ENCODE data around the gene ENO1. TPM values are rescaled to one million over a fixed set of nuclear protein-coding genes. Genes with fewer than 3 reads are reported as not detected.
A peak's percentile ranks its signal among the peaks of the same experiment; 100 is the strongest.

ENO1 gene
- total RNA-seq, 1 experiment from 2014 or later, result 2,334 TPM

DNA sequence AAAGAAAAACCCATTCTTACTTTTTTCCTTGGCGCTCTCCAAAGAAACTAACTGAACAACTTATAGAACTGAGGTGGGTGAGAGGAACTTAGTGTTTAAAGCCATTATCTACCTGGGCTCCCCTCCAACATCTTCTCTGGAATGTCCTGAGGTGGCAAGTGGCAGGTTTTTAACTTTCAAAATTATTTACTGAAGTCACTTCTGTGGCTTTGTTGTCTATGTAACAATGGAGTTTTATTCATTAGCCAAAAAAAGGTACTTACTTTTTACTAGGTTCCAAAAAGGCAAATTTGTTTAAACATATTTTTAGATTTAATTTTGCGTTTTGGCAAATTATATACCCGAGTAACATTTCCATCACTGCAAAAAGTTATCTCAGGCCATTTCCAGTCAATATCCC is 2.4 kb downstream of the ENO1 start (continued):
- TF ChIP-seq ZNF274 (IDR thresholded peaks at IDR 0.05; ENCODE audit: low read depth, low read length), result no peak
- no peak for TF ChIP-seq EZH2phosphoT487 (IDR thresholded peaks at IDR 0.05; ENCODE audit: borderline replicate concordance)
- TF ChIP-seq, protein P1, sequence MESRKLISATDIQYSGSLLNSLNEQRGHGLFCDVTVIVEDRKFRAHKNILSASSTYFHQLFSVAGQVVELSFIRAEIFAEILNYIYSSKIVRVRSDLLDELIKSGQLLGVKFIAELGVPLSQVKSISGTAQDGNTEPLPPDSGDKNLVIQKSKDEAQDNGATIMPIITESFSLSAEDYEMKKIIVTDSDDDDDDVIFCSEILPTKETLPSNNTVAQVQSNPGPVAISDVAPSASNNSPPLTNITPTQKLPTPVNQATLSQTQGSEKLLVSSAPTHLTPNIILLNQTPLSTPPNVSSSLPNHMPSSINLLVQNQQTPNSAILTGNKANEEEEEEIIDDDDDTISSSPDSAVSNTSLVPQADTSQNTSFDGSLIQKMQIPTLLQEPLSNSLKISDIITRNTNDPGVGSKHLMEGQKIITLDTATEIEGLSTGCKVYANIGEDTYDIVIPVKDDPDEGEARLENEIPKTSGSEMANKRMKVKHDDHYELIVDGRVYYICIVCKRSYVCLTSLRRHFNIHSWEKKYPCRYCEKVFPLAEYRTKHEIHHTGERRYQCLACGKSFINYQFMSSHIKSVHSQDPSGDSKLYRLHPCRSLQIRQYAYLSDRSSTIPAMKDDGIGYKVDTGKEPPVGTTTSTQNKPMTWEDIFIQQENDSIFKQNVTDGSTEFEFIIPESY (IDR thresholded peaks at IDR 0.05; ENCODE audit: extremely low read depth, insufficient replicate concordance, low read length), result no peak
- TF ChIP-seq SP1 (IDR thresholded peaks at IDR 0.05; ENCODE audit: low read depth), result no peak
- no peak for TF ChIP-seq POLR2AphosphoS5 (IDR thresholded peaks at IDR 0.05; ENCODE audit: low read depth, low read length)
- TF ChIP-seq CBX3 (IDR thresholded peaks at IDR 0.05; ENCODE audit: low read depth), result no peak
- no peak for TF ChIP-seq POLR2A (IDR thresholded peaks at IDR 0.05; ENCODE audit: borderline replicate concordance, extremely low read depth, insufficient read depth, insufficient read length)

DNA sequence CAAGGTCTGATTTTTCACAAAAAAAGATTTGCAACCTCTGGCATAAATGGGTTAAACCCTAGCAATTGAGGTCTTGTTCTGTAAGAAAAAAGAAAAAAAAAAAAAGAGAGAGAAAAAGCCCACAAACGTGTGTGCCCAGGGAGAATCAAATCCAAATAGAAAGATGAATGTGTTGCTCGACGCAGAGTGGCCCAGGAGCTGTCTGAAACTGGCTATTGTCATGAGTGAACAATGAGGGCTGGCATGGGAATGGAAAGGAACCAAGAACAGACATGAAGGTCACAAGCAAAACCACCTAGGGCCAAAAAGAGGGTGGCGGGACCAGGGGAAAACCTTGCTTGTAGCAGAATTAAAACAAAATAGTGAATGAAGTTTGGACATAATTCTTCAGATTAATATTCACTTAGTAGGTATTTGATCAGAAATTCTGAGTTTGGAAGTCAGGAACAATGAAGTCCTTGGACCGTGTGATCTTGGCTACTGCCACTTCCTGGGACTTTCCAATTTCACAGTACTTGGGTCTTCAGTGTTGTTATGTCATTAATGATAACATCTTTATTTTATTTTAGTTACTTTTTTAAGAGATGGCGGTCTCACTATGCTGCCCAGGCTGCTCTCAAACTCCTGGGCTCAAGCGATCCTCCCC is 3.1 kb downstream of the ENO1 start:
- Histone ChIP-seq H3K4me2 (ENCODE audit: low read length) (peak overlapping the region; percentile 84), H3K4me3 (replicated peaks in 1 of 2; ENCODE audit: low read depth in 1 of 2, low read length in 2 of 2) (peak overlapping the region; percentile 88 to 95), H3K9me3 (ENCODE audit: control insufficient read depth in 1 of 2, insufficient read depth in 1 of 2, low read depth in 1 of 2, low read length in 2 of 2) (no peaks in the 10 kb centered on the region), H3K27me3 (ENCODE audit: insufficient read depth, low read length) (no peaks in the 10 kb centered on the region), H3K27ac (ENCODE audit: low read depth, low read length) (peak overlapping the region; percentile 99), H2AFZ (ENCODE audit: low read depth, low read length, poor library complexity, severe bottlenecking) (no peak overlapping the region), H3K79me2 (ENCODE audit: insufficient read depth, low read length) (peaks cover 88% of the 10 kb centered on the region), H4K20me1 (ENCODE audit: insufficient read depth) (peaks cover 51% of the 10 kb centered on the region; the same call in 1 of the 2 replicates), H3K9me2 (ENCODE audit: insufficient read depth) (no peaks in the 10 kb centered on the region), H3K9ac (ENCODE audit: low read length) (peak overlapping the region; percentile 100), H3K4me1 (ENCODE audit: control insufficient read depth in 1 of 2, insufficient read depth in 2 of 2, low read length in 2 of 2) (peaks cover 50 to 77% of the 10 kb centered on the region in 2 experiments), H3K36me3 (ENCODE audit: control insufficient read depth in 1 of 2, insufficient read depth in 2 of 2, low read length in 2 of 2) (peaks cover 42 to 62% of the 10 kb centered on the region in 2 experiments)
- ChIA-PET POLR2A (no interaction called here), RAD21 (ENCODE audit: low non-redundant PET in 1 of 2, low total read pairs in 2 of 2, uncharacterized antibody in 2 of 2, unreplicated experiment in 2 of 2) (no interaction called here), CTCF (interaction anchor here (1.1 kb wide), 1 partner anchor 14 kb away, joined by 3 read pairs; no protein-coding TSS in a partner anchor)
- ATAC-seq, result no peak
- TF ChIP-seq POLR2AphosphoS5 (IDR thresholded peaks at IDR 0.05; ENCODE audit: low read depth, low read length) (peak; percentile 56; the same call in 1 of the 2 replicates), POLR2A (IDR thresholded peaks at IDR 0.05; ENCODE audit: borderline replicate concordance, extremely low read depth, insufficient read depth, insufficient read length) (no peak), RAD21 (IDR thresholded peaks at IDR 0.05; ENCODE audit: low read depth) (no peak)
- TF ChIP-seq, protein P2, sequence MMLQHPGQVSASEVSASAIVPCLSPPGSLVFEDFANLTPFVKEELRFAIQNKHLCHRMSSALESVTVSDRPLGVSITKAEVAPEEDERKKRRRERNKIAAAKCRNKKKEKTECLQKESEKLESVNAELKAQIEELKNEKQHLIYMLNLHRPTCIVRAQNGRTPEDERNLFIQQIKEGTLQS (IDR thresholded peaks at IDR 0.05), result no peak
- BruUV-seq (replicated peaks), result no TSS peak
- intact Hi-C loops (cut with micrococcal nuclease), result no loop called here
- DNase-seq (ENCODE audit: low read depth, low spot score), result no peak

Data from HCT116 (cell line).